SIG-M5 treated with dmso at 0.1 percent for 504 hours (cell line): ENCODE measurements around the gene NXNL2.

Experiments
- DNase-seq: peaks from one replicate; lab custom pipeline; 2025; ENCODE audit not compliant: unreplicated experiment; lab: John Stamatoyannopoulos, UW

NXNL2 gene

DNA sequence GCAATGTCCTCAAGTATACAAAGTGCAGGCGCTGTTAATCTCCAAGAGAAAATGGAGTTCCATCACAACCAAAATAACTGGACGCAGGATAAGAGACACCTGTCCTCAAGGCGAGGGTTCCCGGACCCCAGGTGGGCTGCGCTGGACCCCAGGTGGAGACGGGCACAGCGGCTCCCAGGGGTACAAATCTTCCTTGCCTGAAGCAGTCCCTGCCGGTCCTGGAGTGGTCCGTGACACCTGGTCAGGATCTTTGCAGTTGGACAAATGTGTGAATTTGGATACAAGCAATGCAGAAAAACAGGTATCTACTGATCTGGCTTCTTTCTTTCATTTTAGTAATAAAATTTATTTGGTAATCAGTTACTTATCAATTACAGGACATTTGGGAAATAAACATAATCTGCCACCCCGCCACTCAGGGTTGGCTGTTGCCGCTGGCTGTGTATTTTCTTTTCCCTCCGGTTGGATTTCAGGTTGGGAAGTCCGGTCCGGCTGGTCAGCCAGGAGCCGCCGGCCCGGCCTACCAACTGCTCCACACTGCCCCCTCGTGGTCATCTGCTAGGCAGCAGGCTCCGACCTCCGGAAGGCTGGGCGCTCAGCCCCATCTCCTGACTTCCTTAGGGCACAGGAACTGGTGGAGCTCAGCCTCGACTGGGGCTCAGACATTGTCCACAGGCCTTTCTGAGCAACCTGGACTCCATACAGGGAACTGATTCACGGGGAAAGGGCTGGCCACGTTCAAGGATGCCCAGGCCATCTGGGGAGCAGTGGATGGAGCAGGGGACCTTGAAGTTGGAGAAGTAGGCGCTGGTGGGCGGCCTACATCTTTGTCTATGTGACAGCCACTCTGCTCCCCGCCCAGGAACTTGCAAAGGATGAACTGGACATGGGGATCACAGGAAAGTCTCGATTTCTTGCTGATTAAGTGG, 43.4 kb downstream of the NXNL2 start:
- peak; percentile 49 for DNase-seq

DNA sequence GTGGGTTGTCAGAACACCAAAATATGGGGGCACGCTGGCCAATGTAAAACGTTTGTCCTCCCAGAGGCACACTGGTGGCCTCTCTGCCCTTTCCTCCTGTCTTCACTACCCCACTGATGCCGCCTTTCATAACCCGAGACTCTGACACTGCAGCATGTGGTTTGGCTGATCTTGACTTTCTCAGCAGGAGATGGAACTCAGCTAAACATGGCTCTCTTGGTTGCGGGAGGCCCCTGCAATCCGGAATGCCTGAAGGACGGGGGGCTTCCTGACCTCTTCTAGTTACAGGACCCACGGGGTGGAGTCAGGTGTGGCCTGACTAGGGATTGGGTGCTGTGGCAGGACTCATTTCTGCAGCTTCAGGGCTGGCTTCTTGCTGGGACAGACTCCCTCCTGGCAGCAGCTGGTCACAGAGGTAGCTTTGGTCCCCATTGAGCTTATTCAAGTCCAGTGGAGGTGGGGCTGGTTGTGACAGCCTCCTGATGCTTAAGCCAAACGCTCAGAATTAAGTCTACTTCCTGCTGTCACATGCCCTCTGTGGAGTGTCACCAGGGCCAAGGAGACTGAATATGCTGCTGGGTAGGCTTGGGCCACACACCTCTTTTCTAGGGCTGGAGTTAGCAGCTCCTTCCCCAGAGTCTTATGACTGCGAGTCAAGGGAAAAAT, 44.2 kb downstream of the NXNL2 start:
- DNase-seq: no peak

DNA sequence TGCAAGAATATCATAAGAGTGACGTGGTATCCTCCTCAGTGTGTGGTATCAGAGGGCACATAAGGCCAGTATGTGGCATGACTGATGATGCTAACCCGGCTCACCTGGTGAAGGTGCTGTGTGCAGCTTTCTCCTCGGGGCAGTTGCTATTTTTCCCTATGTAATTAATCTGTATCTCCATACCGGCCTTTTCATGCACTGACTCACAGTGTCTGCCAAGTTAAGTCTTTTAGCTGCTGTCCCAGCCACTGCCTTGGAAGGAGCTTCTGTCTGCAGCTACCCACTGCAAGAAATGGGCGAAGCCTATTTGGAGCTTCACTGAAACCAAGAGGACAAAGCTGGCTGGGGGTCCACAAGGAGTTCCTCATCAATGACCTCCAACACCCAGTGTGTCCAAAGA, 46.0 kb downstream of the NXNL2 start:
- no peak for DNase-seq

DNA sequence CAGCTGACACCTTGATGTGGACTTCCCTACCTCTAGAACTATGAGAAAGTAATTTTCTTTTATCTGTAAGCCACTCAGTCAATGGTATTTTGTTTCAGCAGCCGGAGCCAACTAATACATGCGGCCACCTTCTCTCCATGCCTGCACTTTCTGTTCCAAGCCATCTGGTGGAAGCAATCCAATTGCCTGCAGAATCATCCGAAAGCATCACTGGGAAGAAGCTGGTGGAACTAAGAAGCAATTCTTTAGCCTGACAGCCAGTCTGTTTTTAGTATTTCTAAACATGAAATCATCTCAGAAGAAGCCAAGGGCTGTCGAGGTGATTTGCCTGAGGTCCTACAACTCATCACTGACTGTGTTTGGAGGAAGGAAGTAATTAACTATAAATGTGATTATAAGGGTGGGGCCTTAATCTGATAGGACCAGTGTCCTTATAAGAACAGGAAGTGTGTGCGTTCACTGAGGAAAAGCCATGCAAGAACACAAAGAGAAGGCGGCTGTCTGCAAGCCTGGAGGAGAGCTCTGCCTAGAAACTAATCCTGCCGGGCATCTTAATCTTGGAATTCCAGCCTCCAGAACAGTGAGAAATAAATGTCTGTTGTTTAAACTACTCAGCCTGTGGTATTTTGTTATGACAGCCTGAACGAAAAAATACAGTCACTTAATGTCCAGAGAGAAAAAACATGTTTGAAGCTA, 49.1 kb downstream of the NXNL2 start:
- no peak for DNase-seq

DNA sequence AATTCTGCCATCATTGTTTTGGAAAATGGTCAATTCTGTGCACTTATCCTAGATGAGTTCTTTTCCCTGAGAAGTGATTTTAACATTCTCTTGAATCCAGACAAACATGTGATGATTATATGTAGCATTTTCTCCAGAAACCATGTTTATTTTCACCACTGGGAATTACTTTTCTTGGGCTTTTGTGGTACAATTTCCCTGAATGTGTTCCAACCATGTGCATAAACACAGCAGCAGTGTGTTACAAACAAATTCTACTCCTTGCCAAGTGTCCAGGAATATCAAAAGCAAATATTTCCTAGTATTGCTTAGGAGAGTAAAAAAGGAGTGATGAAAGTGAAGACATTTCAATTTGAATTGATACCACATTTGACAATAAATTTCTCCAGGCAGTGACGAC, 50.4 kb downstream of the NXNL2 start:
- no peak for DNase-seq

DNA sequence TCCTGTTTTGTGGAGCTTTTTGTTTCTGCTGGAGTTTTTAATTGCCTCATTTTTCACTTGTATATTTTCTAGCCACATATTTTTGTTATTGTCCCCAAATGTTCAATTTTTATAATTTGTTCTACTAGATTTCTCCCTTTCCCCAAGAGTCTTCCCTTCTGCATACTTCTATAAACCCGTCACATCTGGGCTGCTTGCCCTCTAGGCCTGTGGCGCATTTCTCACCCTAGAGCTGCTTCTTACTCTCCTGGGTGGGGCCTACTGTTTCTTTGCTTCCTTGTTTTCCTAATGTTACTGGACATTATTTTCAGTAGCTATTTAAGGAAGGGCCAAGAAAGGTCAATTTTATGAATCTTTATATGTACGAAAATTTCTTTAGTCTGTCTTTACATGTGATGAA, 51.5 kb downstream of the NXNL2 start:
- no peak for DNase-seq

DNA sequence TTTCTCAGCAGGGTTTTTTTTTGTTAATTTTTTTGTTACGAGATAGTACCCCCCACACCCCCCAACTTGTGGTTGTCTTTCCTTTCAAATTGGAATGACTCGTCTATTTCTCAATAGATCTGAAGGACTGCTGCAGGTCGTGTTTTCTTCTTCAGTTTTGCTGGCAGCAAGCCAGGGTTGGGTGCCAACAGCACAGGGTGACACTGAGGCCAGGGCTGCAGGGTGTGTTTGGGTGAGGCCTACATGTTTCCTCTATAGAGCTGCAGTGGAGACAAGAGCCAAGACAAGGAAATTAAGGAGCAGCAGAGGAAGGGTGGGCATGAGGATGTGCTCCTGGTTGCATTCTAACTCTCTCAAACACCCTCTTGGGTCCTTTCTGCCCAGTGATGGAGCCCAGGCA, 52.2 kb downstream of the NXNL2 start:
- no peak for DNase-seq

DNA sequence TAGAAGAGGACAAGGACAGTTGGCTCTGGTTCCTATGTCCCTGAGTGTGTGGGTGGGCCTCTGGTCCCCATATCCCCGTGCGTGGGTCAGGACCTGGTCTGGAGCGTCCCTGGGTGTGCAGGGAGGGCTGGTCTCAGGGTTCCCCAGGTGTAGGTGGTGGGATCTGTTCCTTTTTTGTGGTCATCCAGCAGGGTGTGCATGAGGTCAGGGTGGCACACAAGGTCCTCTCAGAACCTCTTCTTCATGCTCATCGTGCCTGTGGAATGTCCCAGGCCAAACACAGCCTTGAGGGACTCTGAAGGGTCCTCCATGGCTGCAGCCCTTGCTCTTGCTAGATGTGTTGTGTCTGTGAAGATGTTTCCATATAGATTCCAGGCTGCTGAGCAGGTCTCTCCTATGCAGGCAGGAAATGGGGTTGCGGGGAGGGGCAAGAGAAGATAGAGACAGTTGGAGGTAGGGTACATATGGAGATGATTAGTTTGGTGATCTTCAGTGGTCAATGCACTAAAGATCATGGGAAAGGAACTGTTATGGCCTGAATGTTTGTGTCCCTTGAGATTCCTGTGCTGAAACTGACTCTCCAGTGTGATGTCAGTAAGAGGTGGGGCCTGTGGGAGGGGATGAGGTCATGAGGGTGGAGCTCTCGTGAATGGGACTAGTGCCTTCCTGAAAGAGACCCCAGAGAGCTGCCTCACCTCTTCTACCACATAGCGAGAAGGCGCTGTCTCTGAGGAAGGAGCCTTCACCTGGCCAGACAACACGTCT, 53.1 kb downstream of the NXNL2 start:
- DNase-seq: no peak

DNA sequence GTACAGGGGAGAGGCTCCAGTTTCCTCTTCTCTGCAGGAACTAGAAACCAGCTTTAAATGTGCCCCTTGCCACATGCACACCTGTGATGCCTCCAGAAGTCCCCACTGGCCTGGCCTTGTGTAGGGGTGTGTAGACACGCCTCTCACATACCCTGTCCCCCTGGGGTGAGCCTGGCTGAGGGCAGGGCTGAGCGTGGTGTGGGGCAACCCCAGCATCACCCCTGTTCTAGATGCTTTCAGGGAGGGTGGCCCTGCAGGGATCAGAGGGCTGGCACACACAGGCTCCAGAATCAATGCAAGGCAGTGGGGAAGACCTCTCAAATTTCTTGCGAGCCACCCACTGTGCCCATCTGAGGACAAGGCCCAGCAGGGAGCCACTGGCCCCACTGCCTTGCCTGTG, 54.7 kb downstream of the NXNL2 start:
- DNase-seq: no peak

DNA sequence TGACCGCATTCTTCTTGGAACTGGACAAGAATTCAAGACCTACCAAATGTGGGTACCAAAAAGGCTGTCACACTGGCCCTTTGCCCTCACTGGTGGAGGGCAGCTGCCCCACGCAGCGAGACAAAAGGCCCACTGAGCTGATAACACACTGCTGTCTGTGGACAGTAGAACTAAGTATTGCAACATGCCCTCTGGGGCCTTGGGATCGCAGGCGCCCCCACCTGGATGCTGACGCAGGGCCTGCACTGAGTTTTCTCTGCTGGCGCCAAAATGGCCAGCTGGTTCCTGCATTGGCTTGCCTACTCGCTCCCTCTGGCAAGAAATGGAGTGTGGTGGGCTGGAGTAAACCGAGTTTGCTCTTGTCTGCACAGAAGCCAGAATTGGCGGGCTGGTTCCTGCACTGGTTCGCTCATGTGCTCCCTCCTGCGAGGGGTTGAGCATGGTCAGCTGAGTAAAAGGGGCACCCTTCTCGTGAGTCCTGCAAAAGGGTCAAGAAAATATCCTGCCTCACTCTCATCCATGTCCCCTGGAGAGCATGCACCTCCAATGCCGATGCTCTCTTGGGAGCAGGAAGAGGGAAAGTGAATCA, 55.7 kb downstream of the NXNL2 start:
- DNase-seq: no peak

DNA sequence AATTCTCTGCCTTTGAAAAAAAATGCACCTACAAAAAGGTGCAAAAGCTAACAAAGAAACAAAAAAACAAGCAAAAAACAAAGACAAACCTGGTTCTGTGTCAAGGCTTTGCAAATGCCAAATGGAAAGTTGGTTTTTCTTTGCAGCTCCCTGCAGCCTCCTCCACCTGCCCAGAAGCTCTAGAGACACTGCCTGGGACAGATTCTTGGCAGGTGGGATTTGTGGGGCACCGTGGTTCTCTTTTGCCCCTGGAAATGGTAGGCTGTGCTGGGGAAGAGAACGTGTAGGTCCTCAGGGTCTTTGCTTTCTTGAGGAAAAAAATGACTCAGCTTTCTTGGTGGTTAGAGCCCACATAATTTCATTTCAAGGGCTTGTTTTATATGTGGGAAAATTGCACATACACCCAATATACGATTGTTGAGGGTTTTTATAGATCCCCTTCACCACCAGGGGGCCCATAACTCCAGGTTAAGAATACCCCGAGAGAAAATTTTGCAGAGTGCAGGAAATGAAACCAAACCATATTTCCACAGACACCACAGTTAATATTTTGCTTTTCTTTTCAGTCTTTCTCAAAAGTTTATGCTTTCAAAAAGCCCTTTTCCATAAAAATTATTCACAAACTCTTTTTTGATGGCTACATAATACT, 58.7 kb downstream of the NXNL2 start:
- DNase-seq: peak; percentile 70
